H9 (cell line): ENCODE measurements around the gene DBH. TPM values are rescaled to one million over a fixed set of nuclear protein-coding genes. Genes with fewer than 3 reads are reported as not detected.

Experiments
- DNase-seq: peaks from one replicate; pipeline ENCODE4 v3.0.0-alpha.2; 2017
- H2AFZ ChIP-seq: one replicate; pipeline ENCODE4 v1.6.1; 2013; ENCODE audit warnings: mild to moderate bottlenecking, low read length, control low read depth, moderate library complexity
- H2AK5ac ChIP-seq: 2 replicates; pipeline ENCODE4 v1.6.1; 2013; ENCODE audit warnings: low read length, control low read depth, mixed read lengths; ENCODE audit not compliant: insufficient read length
- H2BK120ac ChIP-seq: one replicate; pipeline ENCODE4 v1.6.1; 2013; ENCODE audit warnings: low read depth, mild to moderate bottlenecking, low read length, control low read depth, inconsistent platforms; ENCODE audit not compliant: poor library complexity, severe bottlenecking
- H2BK12ac ChIP-seq: 2 replicates; pipeline ENCODE4 v1.6.1; 2013; ENCODE audit warnings: low read length, control low read depth, mixed read lengths, low read depth; ENCODE audit not compliant: insufficient read length
- H2BK15ac ChIP-seq: 2 replicates; pipeline ENCODE4 v1.6.1; 2013; ENCODE audit warnings: low read depth, low read length, control low read depth
- H2BK20ac ChIP-seq: one replicate; pipeline ENCODE4 v1.6.1; 2013; ENCODE audit warnings: low read depth, mild to moderate bottlenecking, low read length, control low read depth, inconsistent platforms; ENCODE audit not compliant: poor library complexity, severe bottlenecking
- H2BK5ac ChIP-seq: 2 replicates; pipeline ENCODE4 v1.6.1; 2013; ENCODE audit warnings: low read length, control low read depth, mixed read lengths; ENCODE audit not compliant: insufficient read length
- H3K14ac ChIP-seq: 2 replicates; pipeline ENCODE4 v1.6.1; 2013; ENCODE audit warnings: low read length, control low read depth; ENCODE audit not compliant: insufficient read depth
- H3K18ac ChIP-seq: 2 replicates; pipeline ENCODE4 v1.6.1; 2013; ENCODE audit warnings: low read depth, mild to moderate bottlenecking, mixed read lengths, low read length, control low read depth; ENCODE audit not compliant: insufficient read length
- H3K23ac ChIP-seq: 2 replicates; pipeline ENCODE4 v1.6.1; 2013; ENCODE audit warnings: low read length, control low read depth, mixed read lengths, low read depth; ENCODE audit not compliant: insufficient read length
- H3K23me2 ChIP-seq: 2 replicates; pipeline ENCODE4 v1.6.1; 2013; ENCODE audit warnings: low read depth, mild to moderate bottlenecking, mixed read lengths, low read length, control low read depth; ENCODE audit not compliant: insufficient read length, poor library complexity, severe bottlenecking
- H3K27ac ChIP-seq: 2 replicates; pipeline ENCODE4 v1.5.1; 2013; ENCODE audit warnings: low read length, control low read depth, mixed read lengths, low read depth; ENCODE audit not compliant: insufficient read length
- H3K27me3 ChIP-seq: 2 replicates; pipeline ENCODE4 v1.6.1; 2013; ENCODE audit warnings: low read length, control low read depth, inconsistent platforms; ENCODE audit not compliant: insufficient read depth
- H3K4ac ChIP-seq: 2 replicates; pipeline ENCODE4 v1.6.1; 2013; ENCODE audit warnings: low read depth, mild to moderate bottlenecking, control low read depth, inconsistent platforms, low read length, moderate library complexity
- H3K4me1 ChIP-seq: 2 replicates; pipeline ENCODE4 v1.6.1; 2013; ENCODE audit warnings: low read length, control low read depth, inconsistent platforms; ENCODE audit not compliant: insufficient read depth
- H3K4me2 ChIP-seq: 2 replicates; pipeline ENCODE4 v1.6.1; 2013; ENCODE audit warnings: low read length, control low read depth, mixed read lengths; ENCODE audit not compliant: insufficient read length, insufficient read depth
- H3K56ac ChIP-seq: 2 replicates; pipeline ENCODE4 v1.6.1; 2013; ENCODE audit warnings: low read depth, mild to moderate bottlenecking, mixed read lengths, low read length, control low read depth; ENCODE audit not compliant: insufficient read length
- H3K79me1 ChIP-seq: 2 replicates; pipeline ENCODE4 v1.6.1; 2013; ENCODE audit warnings: low read depth, mild to moderate bottlenecking, moderate library complexity, low read length, control low read depth, inconsistent platforms; ENCODE audit not compliant: insufficient read depth, poor library complexity, severe bottlenecking
- H3K79me2 ChIP-seq: 2 replicates; pipeline ENCODE4 v1.6.1; 2013; ENCODE audit warnings: low read length, control low read depth, inconsistent platforms; ENCODE audit not compliant: insufficient read depth
- H3K9ac ChIP-seq: 2 replicates; pipeline ENCODE4 v1.6.1; 2013; ENCODE audit warnings: low read length, control low read depth, mixed read lengths; ENCODE audit not compliant: insufficient read length; ENCODE audit errors: extremely low read depth
- H3K9me3 ChIP-seq: one replicate; pipeline ENCODE4 v1.6.1; 2013; ENCODE audit warnings: low read depth, low read length, inconsistent platforms; ENCODE audit not compliant: control insufficient read depth
- H3T11ph ChIP-seq: one replicate; pipeline ENCODE4 v1.6.1; 2013; ENCODE audit warnings: mild to moderate bottlenecking, low read length, control low read depth, inconsistent platforms
- H4K20me1 ChIP-seq: one replicate; pipeline ENCODE4 v1.6.1; 2013; ENCODE audit not compliant: control insufficient read depth, insufficient read length, insufficient read depth
- H4K5ac ChIP-seq: 2 replicates; pipeline ENCODE4 v1.6.1; 2013; ENCODE audit warnings: low read depth, mild to moderate bottlenecking, mixed read lengths, low read length, control low read depth; ENCODE audit not compliant: insufficient read length
- H4K8ac ChIP-seq: replicated peaks from 2 replicates; pipeline ENCODE4 v1.6.1; 2013; ENCODE audit warnings: low read length, control low read depth, mixed read lengths, low read depth; ENCODE audit not compliant: insufficient read length
- H4K91ac ChIP-seq: 2 replicates; pipeline ENCODE4 v1.6.1; 2013; ENCODE audit warnings: low read depth, mild to moderate bottlenecking, moderate library complexity, mixed read lengths, low read length, control low read depth; ENCODE audit not compliant: insufficient read length
- H3K27ac Mint-ChIP-seq, 3 experiments: 2 replicates in 2 of 3; 3 replicates in 1 of 3; pipeline ENCODE4 v1.8.0; 2020 to 2021; ENCODE audit warnings: mixed read lengths in 3 of 3, mild to moderate bottlenecking in 1 of 3, moderate library complexity in 1 of 3
- H3K27me3 Mint-ChIP-seq: 2 replicates; pipeline ENCODE4 v1.8.0; 2021; ENCODE audit warnings: low read depth, mild to moderate bottlenecking, moderate library complexity, mixed read lengths
- H3K36me3 Mint-ChIP-seq, 3 experiments: 2 replicates in 2 of 3; 3 replicates in 1 of 3; pipeline ENCODE4 v1.8.0; 2020 to 2021; ENCODE audit warnings: low read depth in 3 of 3, mixed read lengths in 3 of 3; ENCODE audit not compliant: insufficient read depth in 1 of 3
- H3K4me1 Mint-ChIP-seq, 2 experiments: 2 replicates each; pipeline ENCODE4 v1.8.0; 2020; ENCODE audit warnings: mixed read lengths in 2 of 2
- H3K4me3 Mint-ChIP-seq, 2 experiments: 2 replicates in 1 of 2; 3 replicates in 1 of 2; pipeline ENCODE4 v1.8.0; 2020 to 2021; ENCODE audit warnings: mild to moderate bottlenecking in 2 of 2, mixed read lengths in 2 of 2, moderate library complexity in 1 of 2
- H3K9me3 Mint-ChIP-seq, 2 experiments: 2 replicates in 1 of 2; 3 replicates in 1 of 2; pipeline ENCODE4 v1.8.0; 2020; ENCODE audit warnings: mild to moderate bottlenecking in 2 of 2, mixed read lengths in 2 of 2, moderate library complexity in 1 of 2
- CTCF ChIP-seq: fragments of 200-600 bp; sonication (generic); conservative IDR thresholded peaks from 3 replicates; pipeline ENCODE4 v1.8.0; 2021; ENCODE audit warnings: antibody characterized with exemption, mild to moderate bottlenecking
- WGBS: extraction: QIAGEN DNeasy Blood & Tissue Kit; methylation state at CpG from one replicate; pipeline ENCODE4 v1.1.7; 2013; ENCODE audit warnings: missing lambda C conversion rate, low lambda C conversion rate, mixed read lengths; ENCODE audit not compliant: insufficient read length; ENCODE audit errors: extremely low coverage; 5-methylcytosine and 5-hydroxymethylcytosine counted together
- total RNA-seq: library from RNA; stranded (reverse); gene quantifications from 2 replicates; pipeline ENCODE4 v1.2.1, GENCODE V29; 2021

Gene DBH
- total RNA-seq, 1 experiment from 2014 or later: not detected

DNA sequence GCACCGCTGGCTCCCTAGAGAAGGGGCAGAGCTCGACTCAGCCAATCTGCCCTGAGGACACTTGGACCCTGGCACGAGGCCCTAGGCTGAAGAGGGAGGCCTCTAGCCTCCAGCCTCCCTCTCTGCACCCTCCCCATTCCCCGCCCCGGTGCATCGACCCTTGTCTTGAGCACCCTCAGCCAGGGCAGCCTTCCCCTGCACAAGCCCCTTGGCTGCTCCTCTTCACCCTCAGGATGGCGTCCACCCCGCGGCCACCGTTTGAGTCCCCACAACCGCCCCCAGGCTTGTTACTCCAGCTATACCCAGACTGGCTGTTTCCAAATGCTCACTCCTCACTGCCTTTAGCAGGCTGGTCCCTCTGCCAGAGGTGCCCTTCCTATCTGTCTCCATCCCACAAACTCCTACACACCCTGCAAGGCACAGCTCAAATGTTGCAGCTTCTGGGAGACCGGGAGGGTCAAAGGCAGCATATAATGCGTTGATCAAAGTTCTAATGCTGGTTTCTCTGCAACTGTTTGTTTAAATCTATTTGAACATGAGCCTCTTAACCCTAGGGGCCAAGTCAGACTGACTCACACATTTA lies 20.5 kb upstream of the DBH start:
- Histone ChIP-seq H2BK5ac (no peak overlapping the region), H4K20me1 (no peaks in the 10 kb centered on the region), H3K4ac (no peak overlapping the region), H3K4me1 (no peaks in the 10 kb centered on the region), H3K9ac (no peak overlapping the region), H2BK12ac (no peak overlapping the region), H4K91ac (no peak overlapping the region), H3K23ac (no peak overlapping the region), H3K56ac (no peak overlapping the region), H2BK20ac (no peak overlapping the region), H2BK120ac (no peak overlapping the region), H3K27ac (no peak overlapping the region), H3K18ac (no peak overlapping the region), H3K9me3 (no peaks in the 10 kb centered on the region), H3K27me3 (no peaks in the 10 kb centered on the region; the same call in 1 of the 2 replicates), H3K79me1 (no peaks in the 10 kb centered on the region), H3K14ac (no peak overlapping the region), H3K4me2 (no peak overlapping the region), H4K8ac (no peak overlapping the region), H3T11ph (no peak overlapping the region), H2BK15ac (no peak overlapping the region), H2AFZ (no peak overlapping the region), H3K79me2 (no peaks in the 10 kb centered on the region), H2AK5ac (no peak overlapping the region), H3K23me2 (no peaks in the 10 kb centered on the region), H4K5ac (no peak overlapping the region)
- Mint-ChIP-seq H3K9me3 (no peaks in the 10 kb centered on the region; a peak in 2 of 5 replicates), H3K36me3 (no peaks in the 10 kb centered on the region), H3K27ac (no peak overlapping the region), H3K4me1 (peaks cover 6 to 17% of the 10 kb centered on the region in 2 experiments), H3K4me3 (no peak overlapping the region), H3K27me3 (peaks cover 71% of the 10 kb centered on the region)
- no CpG with 5 or more reads among the region's 13 CpGs for WGBS
- TF ChIP-seq CTCF: no peak
- DNase-seq: no peak
